Stimulated activated naive CD4-positive, alpha-beta T cell treated with Interleukin-2 at 50 U/mL for 16 hours (primary cell): ENCODE measurements around the gene GLT1D1.

Experiments
- DNase-seq: peaks from one replicate; lab custom pipeline; 2025; lab: John Stamatoyannopoulos, UW

GLT1D1 gene

GRCh38 chr12:128969480-128970055 is 116.3 kb downstream of the GLT1D1 start:
- DNase-seq, result no peak

DNA sequence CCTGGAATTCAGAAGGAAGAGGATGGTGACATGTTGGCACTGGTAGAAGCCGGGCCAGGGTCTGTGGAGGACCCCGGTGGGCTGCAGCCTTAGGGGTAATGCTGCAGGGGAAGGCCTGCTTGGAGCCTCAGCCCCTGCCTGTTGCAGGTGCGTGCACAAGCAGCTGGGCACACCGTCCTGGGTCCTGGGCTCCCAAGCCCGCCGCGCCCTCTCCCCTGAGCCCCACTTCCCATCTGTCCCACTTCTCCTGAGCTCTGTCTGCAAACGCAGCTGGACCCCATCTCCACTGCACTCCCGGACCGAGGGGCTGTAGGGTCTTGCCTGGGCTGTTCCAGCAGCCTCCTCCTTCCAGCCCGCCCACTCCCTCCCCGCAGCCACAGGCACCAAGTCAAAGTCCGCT is 116.8 kb downstream of the GLT1D1 start:
- DNase-seq, result no peak

DNA sequence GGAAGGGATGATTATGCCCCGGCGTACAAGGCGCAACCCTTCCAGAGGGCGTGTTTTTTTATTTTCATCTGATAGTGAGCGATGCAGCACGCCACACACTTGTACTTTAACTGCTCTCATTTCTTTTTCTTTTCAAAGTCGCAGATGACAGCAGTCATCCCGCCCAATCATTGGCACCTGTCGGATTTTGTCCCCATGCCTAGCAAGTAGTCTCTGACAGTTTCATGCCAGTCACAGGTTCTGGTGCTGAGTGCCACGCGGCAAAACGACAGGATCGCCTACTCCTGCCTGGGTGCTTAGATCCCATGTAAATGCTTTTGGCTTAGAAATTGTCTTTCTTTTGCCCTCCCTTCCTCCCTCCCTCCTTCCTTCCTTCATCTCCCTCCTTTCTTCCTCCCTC is 117.7 kb downstream of the GLT1D1 start:
- no peak for DNase-seq

GRCh38 chr12:128971802-128972201 is 118.5 kb downstream of the GLT1D1 start:
- no peak for DNase-seq

GRCh38 chr12:128973883-128974681 is 120.8 kb downstream of the GLT1D1 start:
- DNase-seq, result no peak

GRCh38 chr12:128974881-128975280 is 121.6 kb downstream of the GLT1D1 start:
- no peak for DNase-seq

- no peak for DNase-seq
Observed at GRCh38 chr12:128976120-128976738, 123.0 kb downstream of the GLT1D1 start.

- no peak for DNase-seq
Observed at GRCh38 chr12:128977441-128977840, 124.2 kb downstream of the GLT1D1 start.

DNA sequence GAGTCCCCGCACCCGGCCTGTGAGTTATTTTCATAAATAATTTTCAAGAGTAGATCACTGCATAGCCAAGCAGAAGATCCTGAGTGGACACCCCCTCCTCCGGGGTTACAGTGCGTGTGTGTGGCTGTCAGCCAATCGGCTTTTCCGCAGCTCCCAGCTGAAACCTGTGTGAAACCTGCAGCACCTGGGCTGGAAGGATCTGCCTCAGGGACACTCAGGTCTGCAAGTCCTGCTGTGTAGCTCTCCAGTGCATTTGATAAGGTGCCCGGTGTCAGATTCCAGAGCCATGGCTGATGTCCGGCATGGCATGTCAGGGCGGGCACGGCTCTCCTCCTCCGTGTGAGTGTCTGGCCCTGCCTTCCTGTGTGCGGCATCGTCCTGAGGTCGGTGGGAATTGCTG is 124.8 kb downstream of the GLT1D1 start:
- DNase-seq, result no peak

DNA sequence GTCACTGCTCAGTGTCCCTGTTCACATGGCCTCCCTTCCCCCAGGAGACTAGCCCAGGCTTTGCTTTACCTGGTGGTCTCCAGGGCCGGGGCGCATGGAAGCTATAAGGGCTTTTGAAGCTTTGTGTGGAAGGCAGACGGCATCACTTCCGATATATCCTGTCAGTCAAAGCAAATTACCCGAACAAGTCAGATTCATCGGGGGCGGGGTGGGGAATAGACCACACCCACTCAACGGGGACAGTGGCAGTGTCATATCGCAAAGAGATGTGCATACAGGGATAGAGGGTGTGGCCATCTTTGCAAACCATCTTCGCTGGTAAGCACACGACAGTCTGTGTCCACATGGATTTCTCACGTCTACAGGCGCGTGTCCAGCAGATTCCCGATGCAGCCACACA is 127.3 kb downstream of the GLT1D1 start:
- DNase-seq, result no peak

- DNase-seq, result no peak
Observed at GRCh38 chr12:128981971-128982533, 128.8 kb downstream of the GLT1D1 start.

DNA sequence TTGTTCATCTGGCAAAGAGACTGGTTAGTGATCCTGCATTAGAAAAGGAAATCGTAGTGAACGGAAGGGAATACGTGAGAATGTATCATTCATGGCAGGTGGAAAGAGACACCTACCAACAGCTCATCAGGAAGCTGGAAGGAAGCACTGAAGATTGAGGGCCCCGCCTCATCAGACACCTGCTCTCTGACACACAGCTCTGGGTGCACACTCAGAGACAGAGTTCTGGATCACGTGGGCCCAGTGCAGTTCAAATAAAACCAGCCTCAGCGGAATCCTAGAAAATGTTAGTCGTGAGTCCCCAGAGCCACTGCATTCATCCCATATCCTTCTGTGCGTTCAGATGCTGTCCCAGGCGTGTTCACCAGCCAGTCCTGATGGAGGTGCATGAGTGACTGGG is 129.7 kb downstream of the GLT1D1 start:
- DNase-seq, result no peak

DNA sequence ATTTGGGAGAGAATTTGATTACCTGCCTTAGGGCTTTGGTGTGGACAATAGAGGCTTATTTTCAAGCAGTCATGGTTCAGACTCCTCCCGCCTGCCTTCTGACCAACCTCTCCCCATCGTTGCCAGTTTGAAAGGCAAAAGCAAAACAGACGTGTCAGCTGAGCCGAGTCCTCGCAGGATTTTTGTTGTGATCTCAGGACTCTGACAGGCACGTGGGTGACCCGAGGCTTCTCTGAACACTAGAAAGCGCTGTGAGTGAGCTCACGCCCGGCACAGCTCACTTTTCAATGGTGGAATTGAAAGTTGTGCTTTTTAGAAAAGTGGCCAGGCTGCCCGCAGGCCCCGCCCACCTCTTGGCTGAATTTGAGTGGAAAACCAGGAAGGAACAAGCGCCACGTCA is 130.1 kb downstream of the GLT1D1 start:
- no peak for DNase-seq

DNA sequence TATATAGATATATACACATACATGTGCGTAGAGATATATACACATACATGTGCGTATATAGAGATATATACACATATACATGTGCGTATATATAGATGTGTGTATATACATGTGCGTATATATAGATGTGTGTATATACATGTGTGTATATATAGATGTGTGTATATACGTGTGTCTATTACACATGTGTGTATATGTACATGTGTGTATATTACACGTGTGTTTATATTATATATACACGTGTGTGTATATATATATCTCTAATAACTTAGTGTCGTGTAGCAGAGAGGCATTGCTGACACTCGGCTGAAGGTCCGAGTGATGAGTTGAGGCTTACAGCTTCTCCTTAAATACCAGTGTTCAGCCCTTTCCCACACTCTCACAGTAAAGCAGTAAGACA is 133.7 kb downstream of the GLT1D1 start:
- DNase-seq, result no peak

- DNase-seq, result no peak
Observed at GRCh38 chr12:128989287-128989686, 136.0 kb downstream of the GLT1D1 start.

DNA sequence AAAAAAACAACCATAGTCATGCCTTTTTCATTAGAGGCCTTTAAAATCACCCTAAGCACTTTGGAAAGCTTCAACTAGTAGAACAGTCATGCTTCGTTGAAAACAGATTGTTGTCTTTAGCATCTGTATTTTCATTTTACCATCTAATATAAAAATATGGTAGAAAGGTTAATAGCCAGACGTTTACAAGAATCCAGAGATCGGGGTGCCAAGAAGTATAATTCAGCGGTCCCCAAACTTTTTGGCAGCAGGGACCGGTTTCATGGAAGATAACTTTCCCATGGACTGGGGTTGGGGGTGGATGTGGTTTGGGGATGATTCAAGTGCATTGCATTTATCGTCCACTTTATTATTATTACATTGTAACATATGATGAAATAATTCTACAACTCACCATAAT is 138.4 kb downstream of the GLT1D1 start:
- DNase-seq, result no peak

- DNase-seq, result no peak
Observed at GRCh38 chr12:128992116-128992515, 138.8 kb downstream of the GLT1D1 start.

- no peak for DNase-seq
Observed at GRCh38 chr12:128992550-128992949, 139.3 kb downstream of the GLT1D1 start.

DNA sequence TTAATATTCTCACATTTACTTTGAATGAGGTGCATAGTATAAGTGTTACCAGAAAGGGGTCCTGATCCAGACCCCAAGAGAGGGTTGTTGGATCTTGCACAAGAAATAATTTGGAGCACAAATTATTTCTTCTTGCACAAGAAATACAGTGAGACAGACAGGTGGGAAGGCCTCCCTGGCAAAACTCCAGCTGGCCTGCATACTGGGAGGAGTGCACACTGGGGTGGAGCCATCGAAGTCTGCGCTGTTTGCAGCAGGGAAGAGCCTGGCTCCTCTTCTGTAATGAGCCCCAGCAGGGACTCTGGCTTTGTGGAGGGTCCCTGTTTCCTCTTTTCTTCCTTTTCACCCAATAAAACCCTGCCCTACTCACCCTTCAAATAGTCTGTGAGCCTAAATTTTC is 141.6 kb downstream of the GLT1D1 start:
- DNase-seq, result no peak

- DNase-seq, result no peak
Observed at GRCh38 chr12:128995619-128996018, 142.3 kb downstream of the GLT1D1 start.

- no peak for DNase-seq
Observed at GRCh38 chr12:129001826-129002225, 148.5 kb downstream of the GLT1D1 start.

GRCh38 chr12:129002427-129002826 is 149.1 kb downstream of the GLT1D1 start:
- DNase-seq, result no peak

GRCh38 chr12:129005416-129005815 is 152.1 kb downstream of the GLT1D1 start:
- no peak for DNase-seq
